Fibroblast of gingiva (primary cell): ENCODE results near the gene KCNK3.
A peak's percentile ranks its signal among the peaks of the same experiment; 100 is the strongest.
"Not testable (repeated sequence)": the region's sequence is repeated elsewhere in the genome, so short reads cannot be mapped to it uniquely, and the experiment has no call there.

Experiments used
- DNase-seq: peaks from one replicate; pipeline ENCODE4 v3.0.0-alpha.2; 2011; ENCODE audit warnings: low read depth

KCNK3 gene

GRCh38 chr2:26730549-26731344 lies 38.2 kb downstream of the KCNK3 start:
- no peak for DNase-seq

GRCh38 chr2:26731714-26732113 lies 39.2 kb downstream of the KCNK3 start:
- DNase-seq, result no peak

GRCh38 chr2:26732446-26732845 lies 39.9 kb downstream of the KCNK3 start:
- DNase-seq, result no peak

- DNase-seq, result no peak
Observed at GRCh38 chr2:26733413-26733812, 40.9 kb downstream of the KCNK3 start.

GRCh38 chr2:26735097-26735496 lies 42.6 kb downstream of the KCNK3 start:
- peak; percentile 88 for DNase-seq

GRCh38 chr2:26735883-26736588 lies 43.5 kb downstream of the KCNK3 start:
- no peak for DNase-seq

GRCh38 chr2:26737221-26737620 lies 44.7 kb downstream of the KCNK3 start:
- no peak for DNase-seq

- DNase-seq, result no peak
Observed at GRCh38 chr2:26738481-26738880, 46.0 kb downstream of the KCNK3 start.

GRCh38 chr2:26739514-26739913 lies 47.0 kb downstream of the KCNK3 start:
- no peak for DNase-seq

- DNase-seq, result no peak
Observed at GRCh38 chr2:26740346-26740745, 47.8 kb downstream of the KCNK3 start.

GRCh38 chr2:26740890-26741302 lies 48.4 kb downstream of the KCNK3 start:
- DNase-seq, result no peak

- no peak for DNase-seq
Observed at GRCh38 chr2:26742048-26742770, 49.7 kb downstream of the KCNK3 start.

GRCh38 chr2:26743852-26744251 lies 51.3 kb downstream of the KCNK3 start:
- no peak for DNase-seq

GRCh38 chr2:26744953-26745352 lies 52.4 kb downstream of the KCNK3 start:
- DNase-seq, result no peak

GRCh38 chr2:26745609-26746327 lies 53.2 kb downstream of the KCNK3 start:
- DNase-seq, result peak; percentile 62

- no peak for DNase-seq
Observed at GRCh38 chr2:26746934-26747333, 54.4 kb downstream of the KCNK3 start.

GRCh38 chr2:26749787-26750420 lies 57.4 kb downstream of the KCNK3 start:
- not testable (repeated sequence) for DNase-seq

- DNase-seq, result not testable (repeated sequence)
Observed at GRCh38 chr2:26750467-26750866, 57.9 kb downstream of the KCNK3 start.

- DNase-seq, result no peak
Observed at GRCh38 chr2:26752656-26753055, 60.1 kb downstream of the KCNK3 start.

- DNase-seq, result no peak
Observed at GRCh38 chr2:26754539-26754938, 62.0 kb downstream of the KCNK3 start.

GRCh38 chr2:26754972-26755670 lies 62.6 kb downstream of the KCNK3 start:
- no peak for DNase-seq
